ENCODE measurements around the gene DENND1A.

- TF ChIP-seq, protein P1, sequence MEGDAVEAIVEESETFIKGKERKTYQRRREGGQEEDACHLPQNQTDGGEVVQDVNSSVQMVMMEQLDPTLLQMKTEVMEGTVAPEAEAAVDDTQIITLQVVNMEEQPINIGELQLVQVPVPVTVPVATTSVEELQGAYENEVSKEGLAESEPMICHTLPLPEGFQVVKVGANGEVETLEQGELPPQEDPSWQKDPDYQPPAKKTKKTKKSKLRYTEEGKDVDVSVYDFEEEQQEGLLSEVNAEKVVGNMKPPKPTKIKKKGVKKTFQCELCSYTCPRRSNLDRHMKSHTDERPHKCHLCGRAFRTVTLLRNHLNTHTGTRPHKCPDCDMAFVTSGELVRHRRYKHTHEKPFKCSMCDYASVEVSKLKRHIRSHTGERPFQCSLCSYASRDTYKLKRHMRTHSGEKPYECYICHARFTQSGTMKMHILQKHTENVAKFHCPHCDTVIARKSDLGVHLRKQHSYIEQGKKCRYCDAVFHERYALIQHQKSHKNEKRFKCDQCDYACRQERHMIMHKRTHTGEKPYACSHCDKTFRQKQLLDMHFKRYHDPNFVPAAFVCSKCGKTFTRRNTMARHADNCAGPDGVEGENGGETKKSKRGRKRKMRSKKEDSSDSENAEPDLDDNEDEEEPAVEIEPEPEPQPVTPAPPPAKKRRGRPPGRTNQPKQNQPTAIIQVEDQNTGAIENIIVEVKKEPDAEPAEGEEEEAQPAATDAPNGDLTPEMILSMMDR (IDR thresholded peaks at IDR 0.05) = peak; percentile 41 to 78 (median 70)
- no peak for TF ChIP-seq POLR2A (IDR thresholded peaks at IDR 0.05)
These were observed 385.7 kb downstream of the DENND1A start for GRCh38 chr9:123544007-123544827.
